Transverse colon (tissue), 4 donors: Measurements from ENCODE around the gene LRRD1. TPM values are rescaled to one million over a fixed set of nuclear protein-coding genes. Genes with fewer than 3 reads are reported as not detected.
"Not testable (repeated sequence)": the region's sequence is repeated elsewhere in the genome, so short reads cannot be mapped to it uniquely, and the experiment has no call there.

Experiments used
- DNase-seq: peaks from one replicate; pipeline ENCODE4 v3.0.0-alpha.2; 2019
- H3K27ac ChIP-seq, 4 donors: fragments of 200-600 bp; sonication (generic); 2 replicates each; pipeline ENCODE4 v1.5.1; 2016 to 2018; ENCODE audit warnings: inconsistent platforms in 4 of 4
- H3K27me3 ChIP-seq: fragments of 200-600 bp; sonication (generic); 2 replicates; pipeline ENCODE4 v1.5.1; 2017; ENCODE audit warnings: inconsistent platforms
- H3K36me3 ChIP-seq, 4 donors: fragments of 200-600 bp; sonication (generic); 2 replicates each; pipeline ENCODE4 v1.5.1; 2017 to 2019; ENCODE audit warnings: inconsistent platforms in 4 of 4
- H3K4me1 ChIP-seq, 4 donors: fragments of 200-600 bp; sonication (generic); 2 replicates each; pipeline ENCODE4 v1.5.1; 2017 to 2020; ENCODE audit warnings: inconsistent platforms in 4 of 4
- H3K4me3 ChIP-seq, 4 donors: fragments of 200-600 bp; sonication (generic); 1 replicate in 1 of 4; 2 replicates in 3 of 4; pipeline versions ENCODE4 v1.5.1 to v1.6.1; 2017 to 2019; ENCODE audit warnings: inconsistent platforms in 4 of 4
- H3K9me3 ChIP-seq, 2 donors: fragments of 200-600 bp; sonication (generic); 2 replicates each; pipeline ENCODE4 v1.5.1; 2017 to 2019; ENCODE audit warnings: inconsistent platforms in 2 of 2
- EP300 ChIP-seq: sonication (generic); formaldehyde crosslinking; IDR thresholded peaks from one replicate; pipeline ENCODE4 v1.6.1; 2017; ENCODE audit warnings: antibody characterized with exemption, low read depth
- POLR2A ChIP-seq: fragments of 450-650 bp; IDR thresholded peaks from one replicate; pipeline ENCODE4 v1.6.1; 2016; ENCODE audit warnings: antibody characterized with exemption, mild to moderate bottlenecking, moderate library complexity
- POLR2AphosphoS5 ChIP-seq, 3 donors: sonication (generic); formaldehyde crosslinking; IDR thresholded peaks; one replicate each; pipeline ENCODE4 v1.6.1; 2016; ENCODE audit warnings: antibody characterized with exemption in 3 of 3
- WGBS, 2 donors: methylation state at CpG; one replicate each; pipeline ENCODE4 v1.1.5; 2018; ENCODE audit warnings: low coverage in 1 of 2; 5-methylcytosine and 5-hydroxymethylcytosine counted together
- in situ Hi-C, 4 donors: fragments of 200-750 bp; cut with MboI; loops; one replicate each; pipeline versions ENCODE4 v1.15.0 to v1.15.1; 2017; ENCODE audit warnings: low sequenced_read_pairs in 3 of 4, low pct_ligation_motif_present in 1 of 4, low pct_unique_long_range_greater_than_20kb in 1 of 4
- intact Hi-C: fragments of 100-400 bp; cut with DNase I; formaldehyde crosslinking; loops from one replicate; pipeline ENCODE4 v1.15.1; 2023; ENCODE audit warnings: low total_unique reads
- small RNA-seq, 4 donors: library from RNA; depleted of rRNA; stranded (forward); fragments of <200 nt; gene quantifications; one replicate each; pipeline ENCODE3, GENCODE V24; 2016
- total RNA-seq, 4 donors: library from RNA; depleted of rRNA; stranded (reverse); fragments of >200 nt; gene quantifications; one replicate each; pipeline ENCODE4 v1.1.0, GENCODE V29; 2016
- TF ChIP-seq, protein P1 (sequence below), 5 experiments: fragments of 200-600 bp in 3 of 5; fragments of 450-650 bp in 2 of 5; sonication (generic) in 3 of 5; IDR thresholded peaks; 1 replicate in 2 of 5; 2 replicates in 3 of 5; pipeline ENCODE4 v1.5.1; 2016 to 2017; ENCODE audit warnings: antibody characterized with exemption in 5 of 5, inconsistent platforms in 3 of 5, mild to moderate bottlenecking in 2 of 5, moderate library complexity in 1 of 5

Gene LRRD1
- total RNA-seq, 4 donors from 2014 or later: not detected

DNA sequence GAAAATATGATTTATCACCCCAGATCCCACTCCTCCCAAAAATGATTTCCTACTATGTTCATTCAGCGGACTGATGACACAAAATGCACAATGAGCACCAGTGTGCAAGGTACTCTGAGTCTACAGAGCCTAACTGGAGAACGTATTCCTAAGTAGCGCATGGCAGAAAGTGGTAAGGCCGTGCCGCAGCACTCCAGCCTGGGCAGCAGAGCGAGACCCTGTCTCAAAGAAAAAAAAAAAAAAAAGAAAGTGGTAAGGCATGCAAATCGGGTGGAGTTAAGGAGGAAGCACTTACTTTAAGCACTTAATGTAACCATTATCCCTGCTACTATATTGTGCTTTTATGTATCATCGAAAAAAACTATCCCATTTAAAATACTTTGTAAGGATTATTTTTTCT lies 70.1 kb downstream of the LRRD1 start:
- intact Hi-C loops: no loop called here
- H3K4me3 ChIP-seq: no peak overlapping the region
- no peak overlapping the region for H3K27ac ChIP-seq
- peaks cover 0 to 44% (median 23%) of the 10 kb centered on the region in 4 donors for H3K36me3 ChIP-seq
- TF ChIP-seq, protein P1, sequence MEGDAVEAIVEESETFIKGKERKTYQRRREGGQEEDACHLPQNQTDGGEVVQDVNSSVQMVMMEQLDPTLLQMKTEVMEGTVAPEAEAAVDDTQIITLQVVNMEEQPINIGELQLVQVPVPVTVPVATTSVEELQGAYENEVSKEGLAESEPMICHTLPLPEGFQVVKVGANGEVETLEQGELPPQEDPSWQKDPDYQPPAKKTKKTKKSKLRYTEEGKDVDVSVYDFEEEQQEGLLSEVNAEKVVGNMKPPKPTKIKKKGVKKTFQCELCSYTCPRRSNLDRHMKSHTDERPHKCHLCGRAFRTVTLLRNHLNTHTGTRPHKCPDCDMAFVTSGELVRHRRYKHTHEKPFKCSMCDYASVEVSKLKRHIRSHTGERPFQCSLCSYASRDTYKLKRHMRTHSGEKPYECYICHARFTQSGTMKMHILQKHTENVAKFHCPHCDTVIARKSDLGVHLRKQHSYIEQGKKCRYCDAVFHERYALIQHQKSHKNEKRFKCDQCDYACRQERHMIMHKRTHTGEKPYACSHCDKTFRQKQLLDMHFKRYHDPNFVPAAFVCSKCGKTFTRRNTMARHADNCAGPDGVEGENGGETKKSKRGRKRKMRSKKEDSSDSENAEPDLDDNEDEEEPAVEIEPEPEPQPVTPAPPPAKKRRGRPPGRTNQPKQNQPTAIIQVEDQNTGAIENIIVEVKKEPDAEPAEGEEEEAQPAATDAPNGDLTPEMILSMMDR (IDR thresholded peaks at IDR 0.05): no peak
- no peaks in the 10 kb centered on the region for H3K27me3 ChIP-seq
- in situ Hi-C loops: no loop called here
- no peak for DNase-seq
- H3K9me3 ChIP-seq: no peaks in the 10 kb centered on the region
- WGBS, 2 donors: 85 to 95% methylated on average over 8 of the region's 8 CpGs
- H3K4me1 ChIP-seq: no peaks in the 10 kb centered on the region

DNA sequence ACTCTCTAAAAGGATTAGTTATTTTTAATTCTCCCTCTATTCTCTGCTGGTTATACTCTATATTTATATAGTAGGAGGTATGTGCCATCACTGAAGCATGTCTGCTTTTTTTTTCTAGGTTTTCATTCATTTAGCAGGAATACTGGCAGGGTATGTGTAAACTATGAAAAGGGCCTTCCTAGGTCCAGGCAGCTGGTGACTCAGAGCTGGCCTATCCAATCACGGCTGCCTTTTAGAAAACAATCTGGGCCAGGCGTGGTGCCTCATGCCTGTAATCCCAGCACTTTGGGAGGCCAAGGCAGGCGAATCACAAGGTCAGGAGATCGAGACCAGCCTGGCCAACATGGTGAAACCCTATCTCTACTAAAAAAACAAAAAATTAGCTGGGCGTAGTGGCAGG lies 76.1 kb downstream of the LRRD1 start:
- H3K27ac ChIP-seq, in situ Hi-C loops, H3K27me3 ChIP-seq, H3K9me3 ChIP-seq, H3K4me1 ChIP-seq, intact Hi-C loops, H3K4me3 ChIP-seq, DNase-seq: not testable (repeated sequence)
- WGBS, 2 donors: 93 to 98% methylated on average over 2 to 5 of the region's 5 CpGs
- H3K36me3 ChIP-seq: peaks cover 0 to 89% (median 31%) of the 10 kb centered on the region in 4 donors

DNA sequence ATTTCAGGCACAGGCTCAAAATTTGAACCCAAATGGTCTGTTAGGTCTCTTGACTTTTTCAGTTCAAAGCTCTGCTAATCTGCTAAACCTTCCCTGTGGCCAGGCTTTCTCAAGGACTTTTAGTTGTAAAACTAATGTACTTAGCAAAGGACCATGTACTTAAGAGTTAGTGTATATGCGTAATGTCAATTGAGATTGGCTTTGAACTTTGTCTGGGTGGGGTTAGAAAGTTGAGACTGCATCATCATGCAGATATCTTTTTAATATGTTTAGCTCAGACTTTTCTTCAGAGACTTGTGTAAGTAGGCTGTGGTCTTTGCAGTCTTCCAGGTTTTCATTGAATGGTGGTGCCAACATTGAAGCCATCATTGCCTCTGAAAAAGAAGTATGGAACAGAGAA lies 78.4 kb downstream of the LRRD1 start:
- Histone ChIP-seq H3K4me3 (no peak overlapping the region), H3K27me3 (no peaks in the 10 kb centered on the region), H3K4me1 (peaks cover 0 to 5% (median 0%) of the 10 kb centered on the region in 4 donors), H3K36me3 (peaks cover 0 to 88% (median 36%) of the 10 kb centered on the region in 4 donors), H3K9me3 (no peaks in the 10 kb centered on the region), H3K27ac (peak overlapping the region in 1 of 4 donors; percentile 8)
- intact Hi-C loops (no loop called here), in situ Hi-C loops (no loop called here)
- 57 to 71% methylated on average over 1 of the region's 1 CpG for WGBS, 2 donors
- no peak for TF ChIP-seq POLR2A
- no peak for TF ChIP-seq EP300
- no peak for TF ChIP-seq POLR2AphosphoS5 (IDR thresholded peaks at IDR 0.05)
- TF ChIP-seq, protein P1 (IDR thresholded peaks at IDR 0.05): no peak
- DNase-seq: no peak

DNA sequence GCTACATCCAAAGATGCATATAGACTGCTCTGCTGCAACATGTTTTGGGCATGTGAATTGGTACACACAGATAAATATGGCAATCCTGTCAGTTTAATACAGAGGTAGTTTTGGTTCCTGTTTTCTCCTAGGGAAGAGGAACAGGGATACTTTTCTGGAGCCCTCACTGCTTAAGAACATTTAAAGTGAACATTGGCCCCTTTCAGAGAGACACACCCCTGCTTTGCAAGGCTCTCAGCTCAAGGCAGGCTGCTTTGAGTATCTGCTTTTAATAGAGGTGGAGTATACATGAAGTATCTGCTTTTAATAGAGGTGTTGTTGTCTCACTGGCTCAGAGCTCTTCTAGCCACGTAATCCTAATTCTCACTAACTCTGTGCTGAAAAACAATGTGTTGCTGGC lies 83.6 kb downstream of the LRRD1 start:
- no peak for DNase-seq
- 80 to 85% methylated on average over 1 of the region's 1 CpG for WGBS, 2 donors
- Histone ChIP-seq H3K9me3 (no peaks in the 10 kb centered on the region), H3K4me3 (no peak overlapping the region), H3K4me1 (peaks cover 0 to 4% (median 0%) of the 10 kb centered on the region in 4 donors), H3K36me3 (peaks cover 0 to 78% (median 39%) of the 10 kb centered on the region in 4 donors), H3K27me3 (no peaks in the 10 kb centered on the region), H3K27ac (no peak overlapping the region)
- no peak for TF ChIP-seq EP300
- TF ChIP-seq, protein P1 (IDR thresholded peaks at IDR 0.05): no peak
- no peak for TF ChIP-seq POLR2A
- no peak for TF ChIP-seq POLR2AphosphoS5 (IDR thresholded peaks at IDR 0.05)
- intact Hi-C loops (no loop called here), in situ Hi-C loops (no loop called here)

Small RNA genes lying within 50 kb of the gene (small RNA-seq; reads per million reads assigned to genes)
- 0 reads per million in 4 donors for gene MIR1285-1
- 0 reads per million in 4 donors for gene RF00019

Other genes starting within 250 kb of the LRRD1 start
- gene AKAP9, start 238.3 kb downstream of the LRRD1 start, total RNA-seq: 100 to 1,000 TPM; 203 to 262 (median 234) TPM
- 10 to 100 TPM; 26.5 to 74.1 (median 58.2) TPM for gene CYP51A1, start 44.7 kb downstream of the LRRD1 start, total RNA-seq
- gene KRIT1, start 66.8 kb upstream of the LRRD1 start, total RNA-seq: 10 to 100 TPM; 29.9 to 95.7 (median 65.5) TPM
- gene ANKIB1, start 66.8 kb upstream of the LRRD1 start, total RNA-seq: 10 to 100 TPM; 29.9 to 45.9 (median 38.5) TPM